Stimulated activated CD4-positive, alpha-beta T cell treated with anti-CD3 and anti-CD28 coated beads, TNF-alpha, amount 100 ng/mL, for 48 hours (primary cell): ENCODE data around the gene SNX14.
A peak's percentile ranks its signal among the peaks of the same experiment; 100 is the strongest.
"Not testable (repeated sequence)": the region's sequence is repeated elsewhere in the genome, so short reads cannot be mapped to it uniquely, and the experiment has no call there.

Source experiments
- DNase-seq, 3 donors: peaks; one replicate each; pipeline ENCODE4 v3.0.0-alpha.2; 2020; ENCODE audit warnings: low read depth in 3 of 3

Gene SNX14, protein sequence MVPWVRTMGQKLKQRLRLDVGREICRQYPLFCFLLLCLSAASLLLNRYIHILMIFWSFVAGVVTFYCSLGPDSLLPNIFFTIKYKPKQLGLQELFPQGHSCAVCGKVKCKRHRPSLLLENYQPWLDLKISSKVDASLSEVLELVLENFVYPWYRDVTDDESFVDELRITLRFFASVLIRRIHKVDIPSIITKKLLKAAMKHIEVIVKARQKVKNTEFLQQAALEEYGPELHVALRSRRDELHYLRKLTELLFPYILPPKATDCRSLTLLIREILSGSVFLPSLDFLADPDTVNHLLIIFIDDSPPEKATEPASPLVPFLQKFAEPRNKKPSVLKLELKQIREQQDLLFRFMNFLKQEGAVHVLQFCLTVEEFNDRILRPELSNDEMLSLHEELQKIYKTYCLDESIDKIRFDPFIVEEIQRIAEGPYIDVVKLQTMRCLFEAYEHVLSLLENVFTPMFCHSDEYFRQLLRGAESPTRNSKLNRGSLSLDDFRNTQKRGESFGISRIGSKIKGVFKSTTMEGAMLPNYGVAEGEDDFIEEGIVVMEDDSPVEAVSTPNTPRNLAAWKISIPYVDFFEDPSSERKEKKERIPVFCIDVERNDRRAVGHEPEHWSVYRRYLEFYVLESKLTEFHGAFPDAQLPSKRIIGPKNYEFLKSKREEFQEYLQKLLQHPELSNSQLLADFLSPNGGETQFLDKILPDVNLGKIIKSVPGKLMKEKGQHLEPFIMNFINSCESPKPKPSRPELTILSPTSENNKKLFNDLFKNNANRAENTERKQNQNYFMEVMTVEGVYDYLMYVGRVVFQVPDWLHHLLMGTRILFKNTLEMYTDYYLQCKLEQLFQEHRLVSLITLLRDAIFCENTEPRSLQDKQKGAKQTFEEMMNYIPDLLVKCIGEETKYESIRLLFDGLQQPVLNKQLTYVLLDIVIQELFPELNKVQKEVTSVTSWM

GRCh38 chr6:85593438-85594196 lies at the start of gene SNX14:
Gene SNX14, minus strand, starts transcription at chr6:85593858. Its CDS starts 140 bp downstream, at chr6:85593718.
- DNase-seq = peak; percentile 57 to 71 (median 69)

DNA sequence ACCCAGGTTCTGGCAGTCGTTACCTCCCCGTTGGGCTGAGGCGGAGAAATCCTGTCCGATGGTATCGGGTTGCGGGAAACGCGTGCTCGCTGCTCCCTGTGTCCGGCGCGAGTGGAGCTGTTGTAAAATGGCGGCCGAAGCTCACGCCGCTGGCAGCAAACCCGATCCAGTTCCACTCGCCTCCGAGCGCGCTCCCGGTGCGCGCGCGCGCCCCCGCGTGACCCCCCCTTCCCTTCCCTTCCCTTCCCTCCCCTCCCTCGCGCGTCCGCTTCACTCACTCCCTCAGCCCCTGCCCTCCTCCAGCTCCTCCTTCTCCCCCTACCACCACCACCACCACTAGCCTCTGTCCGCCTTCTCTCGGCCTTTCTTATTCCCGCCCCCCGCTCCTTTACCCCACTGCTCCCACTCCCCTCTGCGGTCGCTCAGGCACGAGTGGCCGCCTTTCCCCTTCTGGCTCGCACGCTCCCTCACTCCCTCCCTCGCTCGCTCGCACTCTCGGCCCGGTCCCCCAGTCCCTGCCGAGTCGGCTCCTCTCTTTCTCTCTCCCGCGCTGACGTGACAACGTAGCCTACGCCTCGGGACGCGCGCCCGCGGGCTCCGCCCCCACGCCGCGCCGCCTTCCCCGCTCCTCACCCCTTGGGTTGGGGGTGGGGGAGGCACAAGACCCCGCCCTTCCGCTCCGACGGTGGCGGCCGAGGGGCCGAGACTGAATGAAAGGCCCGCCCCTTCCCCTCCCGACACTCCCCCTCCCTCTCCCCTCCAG lies 49.3 kb upstream of the SNX14 start, which contains the start of gene SYNCRIP:
SYNCRIP (minus strand) TSS at position 113 of the 763 bp plus-strand sequence. CDS start 1,447 bp downstream, outside the sequence.
- peak; percentile 97 to 98 (median 97) for DNase-seq

DNA sequence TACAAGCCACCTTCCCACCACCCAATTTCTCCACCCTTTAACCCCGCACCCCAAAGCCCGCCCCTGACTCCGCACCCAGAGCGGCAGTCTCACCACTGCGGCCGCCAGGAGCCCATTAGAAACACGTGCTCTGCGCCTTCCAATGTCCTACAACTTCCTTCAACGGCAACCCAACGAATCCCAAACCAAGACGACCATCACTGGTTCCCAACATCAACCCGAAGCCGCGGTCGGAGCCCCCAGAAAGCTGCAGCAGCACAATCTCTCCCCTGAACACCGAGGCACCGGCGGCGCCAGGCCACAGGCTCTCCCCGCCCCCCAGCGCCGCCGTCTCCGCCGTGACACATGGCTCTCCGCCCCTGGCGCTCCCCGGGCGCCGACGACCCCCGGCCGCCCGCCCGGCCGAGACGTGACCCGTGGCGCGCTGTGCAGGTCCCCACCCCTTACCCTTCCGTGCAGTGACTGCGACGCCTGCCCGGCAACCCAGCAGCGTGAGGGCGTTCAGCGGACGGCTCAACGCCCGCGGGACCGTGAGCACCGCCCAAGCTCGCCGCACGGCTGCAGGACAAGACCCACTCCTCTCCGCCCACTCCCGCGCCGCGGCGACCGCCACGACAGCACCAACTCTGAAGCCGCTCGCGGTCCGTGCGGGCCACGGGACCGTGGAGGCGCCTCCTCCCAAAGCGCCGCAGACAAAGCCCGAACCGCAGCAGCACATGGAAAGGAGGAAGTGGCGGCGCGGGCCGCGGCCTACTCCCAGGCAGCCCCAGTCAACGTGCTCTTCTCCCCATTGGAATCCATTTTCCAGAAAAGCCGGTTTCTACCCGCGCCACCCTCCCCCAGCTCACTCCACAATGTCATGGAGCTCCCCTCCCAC lies 48.5 kb upstream of the SNX14 start:
- DNase-seq = peak; percentile 15 to 38 (median 26)

GRCh38 chr6:85641522-85641896 lies 47.9 kb upstream of the SNX14 start:
- no peak for DNase-seq

DNA sequence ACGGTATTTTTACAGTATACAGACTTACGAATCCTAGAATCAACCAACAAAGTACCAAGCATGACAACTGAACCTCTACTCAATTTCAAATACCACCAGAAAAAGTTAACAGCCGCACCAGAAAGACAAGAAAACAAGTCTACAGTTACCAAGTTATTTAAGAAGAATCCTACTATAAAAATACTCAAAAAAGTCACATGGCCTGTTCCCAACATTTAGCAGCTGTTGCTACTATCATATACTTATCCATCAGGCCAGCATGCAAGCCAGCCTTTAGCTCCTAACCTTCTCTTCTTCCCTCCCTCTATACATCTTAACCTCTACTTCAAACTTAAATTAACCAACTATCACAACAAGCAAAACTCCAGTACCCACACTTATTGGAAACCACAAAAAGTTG lies 47.2 kb upstream of the SNX14 start:
- DNase-seq = no peak

DNA sequence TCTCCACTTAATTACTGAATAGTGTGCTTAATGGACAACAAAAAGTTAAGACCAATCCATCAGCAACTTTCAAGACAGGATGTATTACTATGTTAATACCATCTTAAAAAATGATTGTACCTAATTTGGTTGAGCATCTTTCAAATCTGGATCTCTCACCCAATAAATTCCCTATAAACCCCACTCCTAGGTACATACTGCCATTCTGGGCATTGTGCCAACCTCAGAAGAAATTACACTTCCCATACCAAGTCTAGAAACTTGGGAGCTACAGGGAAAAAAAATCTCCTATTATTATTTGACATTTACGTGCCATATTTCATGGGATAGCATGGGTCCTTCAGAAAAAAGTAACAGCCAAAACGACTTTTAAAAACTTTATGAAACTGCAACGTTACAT lies 43.9 kb upstream of the SNX14 start:
- no peak for DNase-seq

GRCh38 chr6:85632164-85632942 lies 38.7 kb upstream of the SNX14 start:
- DNase-seq = no peak

- DNase-seq = not testable (repeated sequence)
Measured at GRCh38 chr6:85631117-85631516, 37.5 kb upstream of the SNX14 start.

DNA sequence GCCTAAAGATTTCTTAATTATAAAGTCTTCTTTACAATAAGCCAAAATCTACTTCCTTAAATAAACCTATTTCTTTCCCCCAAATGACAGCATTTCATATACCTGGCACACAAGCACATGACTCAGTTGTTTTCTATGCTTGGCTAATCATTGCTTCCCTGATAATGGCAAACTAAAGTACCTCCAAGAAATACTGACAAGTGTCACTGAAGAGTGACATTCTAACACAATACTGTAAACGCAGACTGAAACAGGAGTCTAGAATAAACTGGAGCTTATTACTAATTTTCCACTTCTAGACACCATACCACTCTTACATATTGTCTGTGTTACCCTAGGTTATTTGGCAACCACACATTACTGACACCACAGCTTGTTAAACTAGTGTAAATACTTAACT lies 34.7 kb upstream of the SNX14 start:
- DNase-seq = no peak

GRCh38 chr6:85620308-85620707 lies 26.6 kb upstream of the SNX14 start:
- no peak for DNase-seq

- DNase-seq = no peak
Measured at GRCh38 chr6:85614780-85615179, 21.1 kb upstream of the SNX14 start.

DNA sequence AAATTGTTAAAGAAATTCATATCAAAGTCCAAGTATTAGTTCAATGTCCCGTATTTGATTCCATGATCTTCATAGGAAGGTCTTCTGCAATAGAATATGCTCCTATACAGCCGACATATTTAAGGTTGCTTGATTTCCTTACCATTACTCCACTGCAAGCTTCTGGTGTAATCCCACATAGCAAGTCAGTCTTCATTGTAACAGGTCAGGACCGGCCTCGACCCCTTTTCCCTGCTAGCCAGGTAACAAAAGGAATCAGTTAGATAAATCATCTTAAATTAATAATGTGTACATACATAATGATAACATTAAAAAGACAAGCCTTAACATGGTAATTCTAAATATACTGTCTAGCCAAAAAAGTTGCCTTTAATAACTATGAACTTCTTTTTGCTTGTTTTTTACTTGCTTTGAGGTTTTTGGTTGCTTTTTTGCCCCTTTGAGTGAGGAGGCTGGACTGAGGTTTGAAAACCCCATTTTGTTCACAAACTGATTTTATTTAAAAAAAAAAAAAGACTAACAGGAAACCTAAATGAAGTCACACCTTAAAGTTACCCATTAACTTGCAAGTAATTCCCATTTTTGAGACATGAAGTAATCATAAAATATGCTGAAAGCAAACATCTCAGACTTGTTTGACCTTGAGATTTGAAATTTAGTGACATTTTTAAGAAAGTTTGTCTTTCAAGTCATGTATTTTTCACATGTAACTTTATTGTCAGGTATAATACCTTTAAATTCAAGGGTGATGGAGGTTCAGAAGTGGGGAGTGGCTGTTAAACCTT lies 19.2 kb upstream of the SNX14 start:
- DNase-seq = no peak

- no peak for DNase-seq
Measured at GRCh38 chr6:85610182-85610895, 16.7 kb upstream of the SNX14 start.

DNA sequence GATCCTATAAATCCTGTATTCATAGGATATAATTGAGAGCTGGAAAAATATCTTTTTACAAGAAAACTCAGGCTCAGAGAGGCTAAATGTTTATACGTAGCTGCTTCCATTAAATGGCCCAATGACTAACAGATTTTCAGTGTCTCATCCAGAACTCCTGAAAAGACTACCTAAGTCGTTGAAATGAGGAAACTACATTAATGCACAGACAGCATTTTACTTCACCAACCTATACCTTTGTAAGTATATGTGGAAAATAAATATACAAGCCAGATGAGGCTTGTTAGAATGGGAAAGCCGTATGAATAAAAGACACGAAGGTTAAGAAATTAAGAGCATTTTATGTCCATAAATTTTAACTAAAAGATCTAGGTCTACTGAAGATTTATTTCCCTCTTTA lies 8.4 kb upstream of the SNX14 start:
- DNase-seq = no peak

DNA sequence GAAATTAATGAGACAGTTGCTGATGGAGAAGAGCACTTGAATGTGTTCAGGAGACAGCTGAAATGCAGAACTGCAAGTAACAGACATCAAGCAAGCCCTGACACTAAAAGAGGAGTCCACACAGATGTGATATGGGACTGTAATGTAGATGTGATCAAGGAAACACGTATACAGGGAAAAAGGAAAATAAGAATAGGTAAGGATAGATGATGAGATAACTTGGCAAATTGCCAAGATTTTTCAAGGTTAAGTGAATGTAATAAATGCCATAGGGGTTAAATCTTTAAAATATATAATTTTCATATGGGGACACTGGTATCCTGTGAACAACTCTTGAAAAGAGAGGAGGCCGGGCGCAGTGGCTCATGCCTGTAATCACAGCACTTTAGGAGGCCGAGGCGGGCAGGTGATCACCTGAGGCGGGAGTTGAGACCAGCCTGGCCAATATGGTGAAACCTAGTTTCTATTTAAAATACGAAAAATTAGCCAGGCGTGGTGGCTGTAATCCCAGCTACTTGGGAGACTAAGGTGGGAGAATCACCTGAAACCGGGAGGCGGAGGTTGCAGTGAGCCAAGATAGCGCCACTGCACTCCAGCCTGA lies 7.2 kb upstream of the SNX14 start:
- no peak for DNase-seq

DNA sequence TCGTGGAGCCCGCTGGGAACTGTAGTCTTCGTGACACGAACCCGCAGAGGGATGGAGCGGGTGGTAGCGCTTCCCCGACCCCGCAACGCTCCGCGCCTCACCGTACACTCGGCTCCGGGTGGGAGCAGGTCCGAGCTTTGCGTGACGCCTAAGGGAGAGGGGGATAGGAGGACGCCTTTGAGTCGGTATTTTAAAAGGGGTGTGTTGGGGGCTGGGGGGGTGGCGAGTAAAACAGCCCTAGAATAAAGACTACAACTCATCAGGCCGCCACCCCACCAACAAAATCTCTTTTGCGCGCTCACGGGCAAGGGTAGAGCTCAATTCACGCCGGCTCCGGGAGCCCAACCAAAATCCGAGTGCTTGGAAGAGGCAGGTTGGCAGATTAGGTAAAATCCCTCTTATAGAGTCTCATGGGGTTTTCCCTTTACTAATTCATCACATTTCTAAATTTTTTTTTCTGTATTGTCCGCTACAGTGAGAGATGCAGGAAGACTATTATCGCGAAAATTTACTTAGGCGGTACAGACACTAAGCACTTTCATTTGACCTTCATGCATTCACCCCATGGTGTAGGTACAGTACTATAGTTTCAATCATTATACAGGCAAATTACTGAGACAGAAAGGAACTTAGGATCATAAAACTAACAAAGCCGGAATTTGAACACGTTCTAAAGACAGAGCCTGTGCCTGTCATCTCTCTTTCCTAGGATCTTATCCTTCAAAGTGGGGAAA lies 706 bp upstream of the SNX14 start:
- DNase-seq = peak; percentile 27 to 29 (median 29)

GRCh38 chr6:85592033-85592432 lies 1.6 kb downstream of the SNX14 start:
- DNase-seq = no peak
